Measurements from ENCODE around the gene TADA2A.

DNA sequence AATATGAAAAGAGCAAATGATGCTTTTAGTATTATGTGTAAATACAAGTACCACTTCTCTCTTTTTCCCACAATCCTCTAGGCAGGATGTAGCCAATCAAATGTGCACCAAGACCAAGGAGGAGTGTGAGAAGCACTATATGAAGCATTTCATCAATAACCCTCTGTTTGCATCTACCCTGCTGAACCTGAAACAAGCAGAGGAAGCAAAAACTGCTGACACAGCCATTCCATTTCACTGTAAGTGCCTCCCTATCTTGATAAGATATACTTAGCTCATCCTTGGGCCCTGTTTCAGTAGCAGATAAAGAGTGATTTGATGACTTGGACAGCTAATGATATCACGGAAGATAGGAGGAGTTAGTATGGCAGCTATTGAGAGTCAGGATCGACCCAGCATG, 33.7 kb downstream of the TADA2A start:
- TF ChIP-seq, protein P1, sequence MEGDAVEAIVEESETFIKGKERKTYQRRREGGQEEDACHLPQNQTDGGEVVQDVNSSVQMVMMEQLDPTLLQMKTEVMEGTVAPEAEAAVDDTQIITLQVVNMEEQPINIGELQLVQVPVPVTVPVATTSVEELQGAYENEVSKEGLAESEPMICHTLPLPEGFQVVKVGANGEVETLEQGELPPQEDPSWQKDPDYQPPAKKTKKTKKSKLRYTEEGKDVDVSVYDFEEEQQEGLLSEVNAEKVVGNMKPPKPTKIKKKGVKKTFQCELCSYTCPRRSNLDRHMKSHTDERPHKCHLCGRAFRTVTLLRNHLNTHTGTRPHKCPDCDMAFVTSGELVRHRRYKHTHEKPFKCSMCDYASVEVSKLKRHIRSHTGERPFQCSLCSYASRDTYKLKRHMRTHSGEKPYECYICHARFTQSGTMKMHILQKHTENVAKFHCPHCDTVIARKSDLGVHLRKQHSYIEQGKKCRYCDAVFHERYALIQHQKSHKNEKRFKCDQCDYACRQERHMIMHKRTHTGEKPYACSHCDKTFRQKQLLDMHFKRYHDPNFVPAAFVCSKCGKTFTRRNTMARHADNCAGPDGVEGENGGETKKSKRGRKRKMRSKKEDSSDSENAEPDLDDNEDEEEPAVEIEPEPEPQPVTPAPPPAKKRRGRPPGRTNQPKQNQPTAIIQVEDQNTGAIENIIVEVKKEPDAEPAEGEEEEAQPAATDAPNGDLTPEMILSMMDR (IDR thresholded peaks at IDR 0.05) = no peak
- TF ChIP-seq POLR2A (IDR thresholded peaks at IDR 0.05) = no peak
